Subcutaneous adipose tissue (tissue), 4 donors: ENCODE data around the gene CREB3L2. TPM values are rescaled to one million over a fixed set of nuclear protein-coding genes. Genes with fewer than 3 reads are reported as not detected.

Source experiments
- total RNA-seq, 4 donors: library from RNA; depleted of rRNA; stranded (reverse); fragments of >200 nt; gene quantifications; one replicate each; pipeline ENCODE4 v1.1.0, GENCODE V29; 2016
- TF ChIP-seq, protein P1 (sequence below): fragments of 450-650 bp; IDR thresholded peaks from one replicate; pipeline ENCODE4 v1.5.1; 2016; ENCODE audit warnings: low read depth, mild to moderate bottlenecking, control low read depth, antibody characterized with exemption, moderate library complexity

The CREB3L2 gene
- total RNA-seq, 4 donors from 2014 or later, result 26.9 to 78.4 (median 30.8) TPM

DNA sequence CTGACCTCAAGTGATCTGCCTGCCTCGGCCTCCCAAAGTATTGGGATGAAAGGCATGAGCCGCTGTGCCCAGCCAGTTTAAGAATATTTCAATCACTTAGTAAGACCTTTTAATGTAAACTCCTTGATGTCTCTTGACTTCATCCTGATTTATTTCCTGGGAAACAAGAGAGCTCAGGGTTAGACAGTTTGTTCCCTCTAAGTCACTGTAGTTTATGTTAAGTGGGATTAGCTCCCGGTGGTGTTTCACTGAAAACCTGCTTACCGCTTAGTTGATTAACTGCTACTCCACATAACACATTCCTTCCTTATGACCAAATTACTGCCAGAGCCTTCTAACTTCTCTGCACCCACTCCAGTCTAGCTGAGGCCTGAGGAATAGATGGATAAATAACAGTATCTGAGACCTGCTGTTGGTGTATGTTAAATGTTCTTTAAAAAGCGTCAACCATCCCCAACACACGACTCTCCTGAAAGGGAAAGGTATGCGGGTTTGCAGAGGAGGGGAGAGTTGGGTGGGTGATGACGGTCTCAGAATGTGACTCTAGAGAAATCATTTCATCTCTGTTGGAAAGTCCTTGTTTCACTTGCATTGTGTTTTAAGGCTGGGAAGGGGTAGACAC lies 48.7 kb downstream of the CREB3L2 start:
- TF ChIP-seq, protein P1, sequence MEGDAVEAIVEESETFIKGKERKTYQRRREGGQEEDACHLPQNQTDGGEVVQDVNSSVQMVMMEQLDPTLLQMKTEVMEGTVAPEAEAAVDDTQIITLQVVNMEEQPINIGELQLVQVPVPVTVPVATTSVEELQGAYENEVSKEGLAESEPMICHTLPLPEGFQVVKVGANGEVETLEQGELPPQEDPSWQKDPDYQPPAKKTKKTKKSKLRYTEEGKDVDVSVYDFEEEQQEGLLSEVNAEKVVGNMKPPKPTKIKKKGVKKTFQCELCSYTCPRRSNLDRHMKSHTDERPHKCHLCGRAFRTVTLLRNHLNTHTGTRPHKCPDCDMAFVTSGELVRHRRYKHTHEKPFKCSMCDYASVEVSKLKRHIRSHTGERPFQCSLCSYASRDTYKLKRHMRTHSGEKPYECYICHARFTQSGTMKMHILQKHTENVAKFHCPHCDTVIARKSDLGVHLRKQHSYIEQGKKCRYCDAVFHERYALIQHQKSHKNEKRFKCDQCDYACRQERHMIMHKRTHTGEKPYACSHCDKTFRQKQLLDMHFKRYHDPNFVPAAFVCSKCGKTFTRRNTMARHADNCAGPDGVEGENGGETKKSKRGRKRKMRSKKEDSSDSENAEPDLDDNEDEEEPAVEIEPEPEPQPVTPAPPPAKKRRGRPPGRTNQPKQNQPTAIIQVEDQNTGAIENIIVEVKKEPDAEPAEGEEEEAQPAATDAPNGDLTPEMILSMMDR, result no peak

DNA sequence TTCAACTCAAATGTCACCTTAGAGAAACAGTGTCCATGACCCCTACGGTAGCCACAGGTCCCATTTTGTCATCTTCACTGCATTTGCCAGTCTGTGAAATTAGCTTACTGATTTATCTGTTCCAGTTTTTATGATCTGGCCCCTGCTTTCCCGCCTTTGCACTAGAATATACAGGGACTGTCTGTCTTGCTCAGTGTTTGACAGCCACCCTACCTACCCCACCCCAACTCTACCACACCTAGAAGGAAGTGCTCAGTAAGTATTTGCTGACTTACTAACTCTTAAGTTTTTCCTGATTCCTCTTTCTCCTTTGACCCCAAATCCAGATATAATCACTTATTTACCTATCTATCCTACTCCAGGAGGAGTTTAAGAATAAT lies 49.5 kb downstream of the CREB3L2 start:
- TF ChIP-seq, protein P1, result no peak

DNA sequence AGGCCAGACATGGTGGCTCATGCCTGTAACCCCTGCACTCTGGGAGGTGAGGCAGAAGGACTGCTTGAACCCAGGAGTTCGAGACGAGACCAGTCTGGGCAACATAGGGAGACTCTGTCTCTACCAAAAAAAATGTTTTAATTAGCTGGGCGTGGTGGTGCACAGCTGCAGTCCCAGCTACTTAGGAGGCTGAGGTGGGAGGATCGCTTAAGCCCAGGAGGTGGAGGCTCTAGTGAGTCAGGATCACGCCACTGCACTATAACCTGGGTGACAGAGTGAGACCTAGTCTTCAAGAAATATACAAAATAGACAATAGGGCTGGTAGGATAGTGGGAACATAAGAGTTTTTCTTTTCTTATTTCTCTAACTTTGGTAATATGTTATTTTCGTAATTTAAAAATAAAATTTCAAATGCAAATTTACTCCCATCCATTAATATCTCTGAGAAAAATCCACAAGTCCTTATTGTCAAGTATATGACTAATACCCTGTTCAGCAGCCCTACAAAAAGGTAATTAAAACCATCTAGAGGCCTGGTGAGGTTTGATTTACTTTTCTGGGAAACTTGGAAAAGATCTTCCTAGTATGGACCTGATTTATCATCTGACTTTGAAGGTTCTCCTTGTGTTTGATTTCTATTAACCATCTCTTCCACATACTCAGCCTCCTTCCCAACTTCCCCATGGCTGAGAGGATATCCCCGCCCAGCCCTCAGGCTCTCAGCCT lies 50.0 kb downstream of the CREB3L2 start:
- TF ChIP-seq, protein P1, result no peak

GRCh38 chr7:137950967-137951366 lies 50.9 kb downstream of the CREB3L2 start:
- TF ChIP-seq, protein P1, result no peak

- TF ChIP-seq, protein P1, result no peak
Observed at GRCh38 chr7:137950263-137950621, 51.6 kb downstream of the CREB3L2 start.

DNA sequence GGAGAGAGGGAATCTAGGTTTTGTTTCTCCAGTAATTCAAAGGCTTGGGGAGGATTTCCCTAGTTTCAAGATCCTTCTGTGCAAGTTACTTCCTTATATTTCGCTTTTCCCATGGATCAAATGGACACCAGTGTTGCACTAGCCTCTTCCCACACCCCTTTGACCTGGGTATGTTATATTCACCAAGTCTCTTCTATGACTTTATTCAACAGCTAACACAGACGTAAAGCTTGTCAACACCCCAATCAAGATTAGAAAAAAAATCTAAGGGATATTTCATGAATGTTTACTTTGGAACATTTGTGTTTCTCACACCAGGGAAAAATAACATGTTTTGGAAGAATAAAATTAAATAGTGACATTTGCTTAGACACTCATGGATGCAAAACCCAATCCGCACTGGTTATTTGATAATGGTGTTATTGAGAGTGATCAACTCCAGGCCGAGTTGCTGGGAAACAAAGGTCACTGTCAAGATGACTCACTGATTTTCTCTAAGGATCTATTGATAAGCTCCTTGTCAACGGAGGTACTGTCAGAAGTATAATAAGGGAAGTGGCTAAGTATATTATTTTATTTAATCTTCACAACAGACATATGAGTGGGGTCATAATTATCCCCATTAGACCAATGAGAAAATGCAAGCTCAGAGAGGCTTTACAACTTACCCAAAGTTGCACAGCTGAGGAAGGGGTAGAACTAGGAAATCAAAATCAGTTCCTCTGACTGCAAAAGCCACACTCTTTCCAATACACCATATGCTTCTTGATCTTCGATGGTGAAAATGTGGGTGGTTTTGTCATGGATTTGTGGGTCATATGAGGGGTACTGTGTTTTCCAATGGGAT lies 52.2 kb downstream of the CREB3L2 start:
- TF ChIP-seq, protein P1, result no peak

- TF ChIP-seq, protein P1, result no peak
Observed at GRCh38 chr7:137948845-137949330, 53.0 kb downstream of the CREB3L2 start.
